ENCODE results near the gene DBNDD1. TPM values are rescaled to one million over a fixed set of nuclear protein-coding genes. Genes with fewer than 3 reads are reported as not detected.
"Not testable (repeated sequence)": the region's sequence is repeated elsewhere in the genome, so short reads cannot be mapped to it uniquely, and the experiment has no call there.

DBNDD1 gene
- total RNA-seq, 2 experiments from 2014 or later: 0.82 to 1.0 TPM

- Mint-ChIP-seq H3K27me3 (no peaks in the 10 kb centered on the region), H3K4me1 (peaks cover 14% of the 10 kb centered on the region), H3K4me3 (peak overlapping the region; percentile 70), H3K9me3 (no peaks in the 10 kb centered on the region), H3K36me3 (no peaks in the 10 kb centered on the region), H3K27ac (no peak overlapping the region)
- no peak for DNase-seq
Observed at GRCh38 chr16:90009172-90009899, 9.9 kb downstream of the DBNDD1 start.

DNA sequence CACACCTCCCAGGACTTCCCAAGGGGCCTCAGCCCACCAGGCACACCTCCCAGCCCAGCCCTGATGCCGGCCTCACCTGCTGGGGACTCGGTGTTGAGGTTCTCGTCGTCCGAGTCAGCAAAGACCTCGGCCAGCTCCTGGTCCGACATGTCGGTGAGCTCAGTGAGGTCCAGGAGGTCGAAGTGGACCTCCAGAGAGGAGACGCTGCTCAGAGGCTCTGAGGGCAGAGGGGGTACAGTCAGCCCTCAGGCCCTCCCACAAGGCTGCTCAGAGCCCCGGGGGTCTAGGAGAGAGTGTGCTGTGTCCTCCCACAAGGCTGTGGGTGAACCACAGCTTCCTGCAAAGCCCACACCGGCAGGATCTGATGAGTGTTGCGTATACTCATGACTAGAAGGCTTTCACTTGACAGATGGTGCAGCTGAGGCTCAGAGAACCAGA lies 10.5 kb downstream of the DBNDD1 start:
- Mint-ChIP-seq H3K9me3 (no peaks in the 10 kb centered on the region), H3K4me3 (peak overlapping the region; percentile 70), H3K4me1 (peaks cover 14% of the 10 kb centered on the region), H3K27me3 (no peaks in the 10 kb centered on the region), H3K27ac (peak overlapping the region; percentile 79), H3K36me3 (no peaks in the 10 kb centered on the region)
- peak; percentile 79 for DNase-seq

DNA sequence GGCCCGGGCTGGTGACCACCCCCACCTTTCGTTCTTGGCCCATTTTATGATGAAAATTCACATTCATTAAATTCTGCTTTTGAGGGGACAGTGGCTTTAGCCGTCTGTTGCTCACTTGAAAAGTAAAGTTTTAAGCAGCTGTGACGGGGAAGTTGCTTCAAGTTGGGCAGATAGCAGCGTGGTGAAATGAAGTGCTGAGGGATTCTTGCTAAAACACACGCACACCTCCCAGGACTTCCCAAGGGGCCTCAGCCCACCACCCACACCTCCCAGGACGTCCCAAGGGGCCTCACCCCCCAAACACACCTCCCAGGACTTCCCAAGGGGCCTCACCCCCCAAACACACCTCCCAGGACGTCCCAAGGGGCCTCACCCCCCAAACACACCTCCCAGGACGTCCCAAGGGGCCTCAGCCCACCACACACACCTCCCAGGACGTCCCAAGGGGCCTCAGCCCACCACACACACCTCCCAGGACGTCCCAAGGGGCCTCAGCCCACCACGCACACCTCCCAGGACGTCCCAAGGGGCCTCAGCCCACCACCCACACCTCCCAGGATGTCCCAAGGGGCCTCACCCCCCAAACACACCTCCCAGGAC lies 11.5 kb downstream of the DBNDD1 start:
- H3K4me1 Mint-ChIP-seq: peaks cover 14% of the 10 kb centered on the region
- H3K9me3 Mint-ChIP-seq, H3K27me3 Mint-ChIP-seq, H3K4me3 Mint-ChIP-seq, H3K27ac Mint-ChIP-seq, DNase-seq, H3K36me3 Mint-ChIP-seq: not testable (repeated sequence)

GRCh38 chr16:90007015-90007414 lies 12.2 kb downstream of the DBNDD1 start:
- no peaks in the 10 kb centered on the region for H3K36me3 Mint-ChIP-seq
- H3K4me3 Mint-ChIP-seq: no peak overlapping the region
- no peaks in the 10 kb centered on the region for H3K27me3 Mint-ChIP-seq
- no peak for DNase-seq
- H3K27ac Mint-ChIP-seq: no peak overlapping the region
- no peaks in the 10 kb centered on the region for H3K9me3 Mint-ChIP-seq
- H3K4me1 Mint-ChIP-seq: peaks cover 14% of the 10 kb centered on the region

DNA sequence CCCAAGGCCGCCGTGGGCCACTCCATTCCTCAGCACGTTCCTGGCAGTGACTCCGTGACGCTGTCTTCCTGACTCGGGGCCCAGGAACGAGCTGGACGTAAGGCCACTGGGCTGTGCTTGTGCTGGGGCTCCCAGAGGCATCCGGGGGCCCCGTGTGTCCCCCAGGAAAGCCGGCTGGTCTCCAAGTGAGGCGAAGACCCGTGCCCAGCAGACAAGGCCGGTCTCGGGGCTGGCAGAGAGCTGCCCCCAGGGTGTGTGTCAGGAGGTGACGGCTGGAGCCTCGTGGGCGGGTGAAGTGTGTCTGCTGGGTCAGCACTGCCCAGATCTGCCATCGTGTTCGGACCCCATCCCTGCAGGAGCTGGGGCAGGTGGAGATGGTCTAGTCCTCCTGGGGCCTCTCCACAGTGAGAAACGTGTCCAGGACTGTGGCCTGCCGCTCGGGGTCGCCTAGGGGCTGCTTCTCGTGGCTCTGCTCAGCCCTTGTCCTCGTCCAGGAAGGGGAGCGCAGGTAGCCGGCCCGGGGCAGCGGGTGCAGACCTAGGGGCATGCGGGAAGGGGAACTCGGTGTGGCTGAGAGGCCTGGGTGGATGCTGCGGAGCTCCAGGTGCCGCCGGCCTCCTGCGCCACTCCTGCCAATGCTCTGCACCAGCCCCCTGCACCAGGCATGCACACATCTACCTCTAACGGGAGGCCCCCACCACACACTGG lies 13.1 kb downstream of the DBNDD1 start:
- Mint-ChIP-seq H3K4me3 (no peak overlapping the region), H3K27me3 (no peaks in the 10 kb centered on the region), H3K4me1 (peaks cover 14% of the 10 kb centered on the region), H3K36me3 (no peaks in the 10 kb centered on the region), H3K9me3 (no peaks in the 10 kb centered on the region), H3K27ac (no peak overlapping the region)
- no peak for DNase-seq

- Mint-ChIP-seq H3K9me3 (no peaks in the 10 kb centered on the region), H3K36me3 (peaks cover 3% of the 10 kb centered on the region), H3K27ac (no peak overlapping the region), H3K4me3 (no peak overlapping the region), H3K27me3 (no peaks in the 10 kb centered on the region), H3K4me1 (peaks cover 10% of the 10 kb centered on the region)
- no peak for DNase-seq
Observed at GRCh38 chr16:90004577-90004976, 14.7 kb downstream of the DBNDD1 start.

DNA sequence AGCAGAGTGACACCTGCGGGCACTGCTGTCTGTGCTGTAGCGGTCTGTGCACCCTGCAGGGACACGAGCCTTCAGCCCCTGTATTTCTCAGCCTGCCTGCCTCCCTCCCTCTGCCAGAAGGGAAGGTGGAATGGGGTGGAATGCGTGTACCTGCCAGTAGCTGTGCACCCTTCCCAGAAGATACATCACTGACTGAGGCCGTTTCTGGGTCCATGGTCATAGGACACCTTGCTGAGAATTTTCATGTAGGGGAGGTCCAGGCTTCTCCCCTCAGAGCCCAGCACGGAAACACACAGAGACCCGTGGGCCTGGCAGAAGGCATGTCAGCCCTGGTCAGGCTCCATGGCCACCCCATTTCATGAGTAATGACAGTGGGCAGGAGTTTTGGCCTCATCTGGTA lies 16.5 kb downstream of the DBNDD1 start:
- no peaks in the 10 kb centered on the region for H3K27me3 Mint-ChIP-seq
- DNase-seq: no peak
- no peaks in the 10 kb centered on the region for H3K4me1 Mint-ChIP-seq
- H3K36me3 Mint-ChIP-seq: peaks cover 5% of the 10 kb centered on the region
- no peaks in the 10 kb centered on the region for H3K9me3 Mint-ChIP-seq
- H3K27ac Mint-ChIP-seq: no peak overlapping the region
- no peak overlapping the region for H3K4me3 Mint-ChIP-seq

- Mint-ChIP-seq H3K9me3 (no peaks in the 10 kb centered on the region), H3K4me3 (no peak overlapping the region), H3K27ac (no peak overlapping the region), H3K4me1 (no peaks in the 10 kb centered on the region), H3K27me3 (no peaks in the 10 kb centered on the region), H3K36me3 (peaks cover 10% of the 10 kb centered on the region)
- DNase-seq: no peak
Observed at GRCh38 chr16:90001761-90002503, 17.3 kb downstream of the DBNDD1 start.

DNA sequence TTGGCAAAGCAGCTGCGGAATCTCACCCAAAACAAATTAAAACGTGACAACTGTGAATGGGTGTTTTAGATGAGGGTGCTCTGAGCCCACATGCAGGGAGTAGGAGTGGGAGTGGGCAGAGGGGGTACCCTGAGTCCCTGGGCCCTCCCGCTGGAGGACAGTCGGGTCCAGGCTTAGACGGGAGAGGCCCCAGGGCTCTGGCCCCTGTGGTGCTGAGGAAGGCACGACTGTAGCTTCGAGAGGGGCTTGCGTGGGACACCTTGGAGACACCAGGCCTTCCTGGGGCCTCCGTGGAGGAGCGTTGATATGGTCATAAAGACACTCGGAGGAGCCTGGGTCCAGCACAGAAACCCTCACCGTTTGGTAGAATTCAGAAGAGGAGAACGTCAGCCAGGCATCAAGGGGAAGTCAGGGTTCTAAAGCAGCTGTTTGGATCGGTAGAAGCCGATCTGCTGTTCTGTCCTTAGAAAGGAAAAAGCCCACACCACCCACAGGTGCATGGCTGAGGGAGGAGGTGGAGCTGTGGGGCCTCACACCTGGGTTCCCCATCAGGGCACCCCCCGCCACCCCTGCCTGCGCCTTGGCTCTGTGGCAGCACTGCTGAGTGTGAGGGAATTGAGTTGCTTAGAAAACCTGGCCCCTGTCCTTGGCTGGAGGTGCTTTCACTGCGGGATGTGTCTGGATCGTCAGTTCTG lies 18.4 kb downstream of the DBNDD1 start:
- Mint-ChIP-seq H3K36me3 (peaks cover 20% of the 10 kb centered on the region), H3K27ac (no peak overlapping the region), H3K4me3 (no peak overlapping the region), H3K27me3 (peaks cover 2% of the 10 kb centered on the region), H3K9me3 (peaks cover 4% of the 10 kb centered on the region), H3K4me1 (peaks cover 2% of the 10 kb centered on the region)
- DNase-seq: no peak

GRCh38 chr16:89999831-90000574 lies 19.3 kb downstream of the DBNDD1 start:
- Mint-ChIP-seq H3K27me3 (peaks cover 10% of the 10 kb centered on the region), H3K4me1 (peaks cover 11% of the 10 kb centered on the region), H3K4me3 (no peak overlapping the region), H3K36me3 (peaks cover 29% of the 10 kb centered on the region), H3K9me3 (peaks cover 11% of the 10 kb centered on the region), H3K27ac (no peak overlapping the region)
- no peak for DNase-seq

DNA sequence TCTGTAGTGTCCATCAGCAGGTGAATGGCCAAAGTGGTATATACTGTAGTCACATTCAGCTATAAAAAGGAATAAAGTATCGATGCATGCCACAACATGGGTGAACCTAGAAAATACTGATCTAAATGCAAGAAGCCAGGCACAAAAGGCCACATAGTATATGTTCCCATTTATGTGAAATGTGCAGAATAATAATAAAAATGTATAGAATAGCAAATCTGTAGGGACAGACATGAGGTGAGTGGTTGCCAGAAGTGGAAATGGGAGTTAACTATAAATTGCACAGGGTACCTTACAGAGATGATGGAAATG lies 23.1 kb downstream of the DBNDD1 start:
- Mint-ChIP-seq H3K27me3 (peaks cover 16% of the 10 kb centered on the region), H3K36me3 (peaks cover 59% of the 10 kb centered on the region), H3K4me1 (peaks cover 16% of the 10 kb centered on the region), H3K9me3 (peaks cover 22% of the 10 kb centered on the region), H3K27ac (peak overlapping the region; percentile 89), H3K4me3 (peak overlapping the region; percentile 55)
- no peak for DNase-seq

GRCh38 chr16:89995475-89996177 lies 23.6 kb downstream of the DBNDD1 start:
- peaks cover 16% of the 10 kb centered on the region for H3K27me3 Mint-ChIP-seq
- peak overlapping the region; percentile 89 for H3K27ac Mint-ChIP-seq

GRCh38 chr16:89994721-89995474 lies 24.4 kb downstream of the DBNDD1 start:
- Mint-ChIP-seq H3K9me3 (peaks cover 22% of the 10 kb centered on the region), H3K4me1 (peaks cover 16% of the 10 kb centered on the region), H3K4me3 (peak overlapping the region; percentile 55), H3K36me3 (peaks cover 56% of the 10 kb centered on the region), H3K27me3 (peaks cover 16% of the 10 kb centered on the region), H3K27ac (peak overlapping the region; percentile 89)
- peak; percentile 59 for DNase-seq

More at GRCh38 chr16:89995475-89996177, 23.6 kb downstream of the DBNDD1 start:
- Mint-ChIP-seq H3K9me3 (peaks cover 22% of the 10 kb centered on the region), H3K4me3 (peak overlapping the region; percentile 55), H3K4me1 (peaks cover 16% of the 10 kb centered on the region), H3K36me3 (peaks cover 59% of the 10 kb centered on the region)
- DNase-seq: peak; percentile 59
